RWPE2 (cell line): Measurements from ENCODE around the gene DUSP28.
"Not testable (repeated sequence)": the region's sequence is repeated elsewhere in the genome, so short reads cannot be mapped to it uniquely, and the experiment has no call there.

ENCODE experiments used
- ATAC-seq: fragments of 200-7000 bp; cut with Tn5 transposase; 3 replicates; pipeline ENCODE4 v1.9.1; 2021; ENCODE audit warnings: low read depth
- DNase-seq: peaks from one replicate; pipeline ENCODE4 v3.0.0-alpha.2; 2020; ENCODE audit warnings: low spot score
- H3K27ac ChIP-seq: fragments of 450-650 bp; 2 replicates; pipeline ENCODE4 v1.5.1; 2017; ENCODE audit warnings: mild to moderate bottlenecking; ENCODE audit not compliant: poor library complexity, severe bottlenecking
- H3K27me3 ChIP-seq: fragments of 250-450 bp; sonication (Bioruptor Pico); 2 replicates; pipeline ENCODE4 v1.5.1; 2021; ENCODE audit warnings: mild to moderate bottlenecking, moderate library complexity; ENCODE audit not compliant: insufficient read depth, poor library complexity, severe bottlenecking
- H3K36me3 ChIP-seq: fragments of 250-450 bp; sonication (Bioruptor Pico); 2 replicates; pipeline ENCODE4 v1.5.1; 2020; ENCODE audit warnings: low read depth, mild to moderate bottlenecking, moderate library complexity
- H3K4me1 ChIP-seq: fragments of 250-450 bp; sonication (Bioruptor Pico); 2 replicates; pipeline ENCODE4 v1.5.1; 2021; ENCODE audit warnings: mild to moderate bottlenecking, moderate library complexity; ENCODE audit not compliant: insufficient read depth, poor library complexity, severe bottlenecking
- H3K4me3 ChIP-seq: fragments of 250-450 bp; sonication (Bioruptor Pico); 2 replicates; pipeline ENCODE4 v1.5.1; 2021; ENCODE audit warnings: mild to moderate bottlenecking, moderate library complexity; ENCODE audit not compliant: severe bottlenecking
- H3K9me3 ChIP-seq: fragments of 250-450 bp; sonication (Bioruptor Pico); 2 replicates; pipeline ENCODE4 v1.5.1; 2021; ENCODE audit warnings: mild to moderate bottlenecking, moderate library complexity; ENCODE audit not compliant: severe bottlenecking
- CTCF ChIP-seq: fragments of 450-650 bp; IDR thresholded peaks from one replicate; pipeline ENCODE4 v1.5.1; 2017; ENCODE audit warnings: mild to moderate bottlenecking, moderate library complexity; ENCODE audit not compliant: poor library complexity, severe bottlenecking

Gene DUSP28

GRCh38 chr2:240531038-240531437 is 29.1 kb upstream of the DUSP28 start:
- Histone ChIP-seq H3K4me3 (no peak overlapping the region), H3K27me3 (no peaks in the 10 kb centered on the region), H3K36me3 (no peaks in the 10 kb centered on the region), H3K27ac (no peak overlapping the region), H3K4me1 (no peaks in the 10 kb centered on the region), H3K9me3 (peaks cover 8% of the 10 kb centered on the region)
- no peak for TF ChIP-seq CTCF
- ATAC-seq = no peak
- DNase-seq = no peak

- H3K27ac ChIP-seq = no peak overlapping the region
- H3K36me3 ChIP-seq = no peaks in the 10 kb centered on the region
- ATAC-seq (no peak), DNase-seq (no peak)
- TF ChIP-seq CTCF = no peak
- no peaks in the 10 kb centered on the region for H3K4me1 ChIP-seq
- no peak overlapping the region for H3K4me3 ChIP-seq
- no peaks in the 10 kb centered on the region for H3K27me3 ChIP-seq
- peaks cover 8% of the 10 kb centered on the region for H3K9me3 ChIP-seq
These were observed 28.0 kb upstream of the DUSP28 start for GRCh38 chr2:240532031-240532775.

GRCh38 chr2:240538031-240538780 is 22.0 kb upstream of the DUSP28 start:
- DNase-seq (no peak), ATAC-seq (no peak)
- TF ChIP-seq CTCF = no peak
- Histone ChIP-seq H3K4me3 (no peak overlapping the region), H3K9me3 (no peaks in the 10 kb centered on the region), H3K27ac (no peak overlapping the region), H3K4me1 (no peaks in the 10 kb centered on the region), H3K27me3 (no peaks in the 10 kb centered on the region), H3K36me3 (no peaks in the 10 kb centered on the region)

GRCh38 chr2:240539101-240539500 is 21.1 kb upstream of the DUSP28 start:
- not testable (repeated sequence) for H3K4me1 ChIP-seq, ATAC-seq, H3K36me3 ChIP-seq, H3K9me3 ChIP-seq, H3K27ac ChIP-seq, H3K27me3 ChIP-seq, H3K4me3 ChIP-seq, DNase-seq

GRCh38 chr2:240539906-240540305 is 20.3 kb upstream of the DUSP28 start:
- H3K36me3 ChIP-seq = 0 out of 2 replicates have a peak, but pooled peaks cover 6% of the 10 kb centered on the region
- H3K27ac ChIP-seq = no peak overlapping the region
- no peak overlapping the region for H3K4me3 ChIP-seq
- no peaks in the 10 kb centered on the region for H3K27me3 ChIP-seq
- no peak for DNase-seq
- ATAC-seq = peak; percentile 36; the same call in 2 of the 3 replicates
- TF ChIP-seq CTCF = no peak
- H3K9me3 ChIP-seq = peaks cover 4% of the 10 kb centered on the region
- no peaks in the 10 kb centered on the region for H3K4me1 ChIP-seq
